GM10847 (cell line): ENCODE measurements around the gene WDR44.
A peak's percentile ranks its signal among the peaks of the same experiment; 100 is the strongest.

Experiments used
- POLR2A ChIP-seq: IDR thresholded peaks from 2 replicates; pipeline ENCODE4 v1.6.1; 2011; ENCODE audit not compliant: insufficient read length; ENCODE audit errors: extremely low read depth

The WDR44 gene

GRCh38 chrX:118420462-118420861 lies 74.6 kb downstream of the WDR44 start:
- no peak for TF ChIP-seq POLR2A

GRCh38 chrX:118423558-118423957 lies 77.7 kb downstream of the WDR44 start:
- TF ChIP-seq POLR2A, result no peak

- TF ChIP-seq POLR2A, result no peak
Measured at GRCh38 chrX:118432799-118433198, 86.9 kb downstream of the WDR44 start.

- no peak for TF ChIP-seq POLR2A
Measured at GRCh38 chrX:118437283-118437682, 91.4 kb downstream of the WDR44 start.

- no peak for TF ChIP-seq POLR2A
Measured at GRCh38 chrX:118448273-118448783, 102.4 kb downstream of the WDR44 start.

GRCh38 chrX:118455013-118455412 lies 109.1 kb downstream of the WDR44 start:
- no peak for TF ChIP-seq POLR2A

- TF ChIP-seq POLR2A, result no peak
Measured at GRCh38 chrX:118459494-118459893, 113.6 kb downstream of the WDR44 start.

GRCh38 chrX:118464501-118464900 lies 118.6 kb downstream of the WDR44 start:
- no peak for TF ChIP-seq POLR2A

GRCh38 chrX:118468122-118468521 lies 122.2 kb downstream of the WDR44 start:
- TF ChIP-seq POLR2A, result no peak

- no peak for TF ChIP-seq POLR2A
Measured at GRCh38 chrX:118474586-118474985, 128.7 kb downstream of the WDR44 start.

GRCh38 chrX:118475903-118476302 lies 130.0 kb downstream of the WDR44 start:
- no peak for TF ChIP-seq POLR2A

GRCh38 chrX:118480172-118480571 lies 134.3 kb downstream of the WDR44 start:
- no peak for TF ChIP-seq POLR2A

- TF ChIP-seq POLR2A, result no peak
Measured at GRCh38 chrX:118484216-118484903, 138.5 kb downstream of the WDR44 start.

- no peak for TF ChIP-seq POLR2A
Measured at GRCh38 chrX:118493016-118493415, 147.1 kb downstream of the WDR44 start.

GRCh38 chrX:118493653-118494297 lies 147.9 kb downstream of the WDR44 start:
- no peak for TF ChIP-seq POLR2A

GRCh38 chrX:118495061-118495921 lies 149.4 kb downstream of the WDR44 start, which contains the start of gene DOCK11:
TSS of gene DOCK11 (plus strand) at chrX:118495815. CDS start at chrX:118495972, 157 bp downstream.
- TF ChIP-seq POLR2A, result peak; percentile 32
